Uterus (tissue), 2 donors: ENCODE data around the gene KIF1B.

ENCODE experiments used
- POLR2A ChIP-seq, 2 donors: fragments of 450-650 bp; IDR thresholded peaks; one replicate each; pipeline ENCODE4 v1.6.1; 2016; ENCODE audit warnings: antibody characterized with exemption in 2 of 2, mild to moderate bottlenecking in 1 of 2, moderate library complexity in 1 of 2
- TF ChIP-seq, protein P1 (sequence below), 4 experiments: fragments of 200-600 bp in 2 of 4; fragments of 450-650 bp in 2 of 4; sonication (generic) in 2 of 4; IDR thresholded peaks; one replicate each; pipeline ENCODE4 v1.5.1; 2016 to 2019; ENCODE audit warnings: antibody characterized with exemption in 4 of 4, mild to moderate bottlenecking in 2 of 4, moderate library complexity in 1 of 4

DNA sequence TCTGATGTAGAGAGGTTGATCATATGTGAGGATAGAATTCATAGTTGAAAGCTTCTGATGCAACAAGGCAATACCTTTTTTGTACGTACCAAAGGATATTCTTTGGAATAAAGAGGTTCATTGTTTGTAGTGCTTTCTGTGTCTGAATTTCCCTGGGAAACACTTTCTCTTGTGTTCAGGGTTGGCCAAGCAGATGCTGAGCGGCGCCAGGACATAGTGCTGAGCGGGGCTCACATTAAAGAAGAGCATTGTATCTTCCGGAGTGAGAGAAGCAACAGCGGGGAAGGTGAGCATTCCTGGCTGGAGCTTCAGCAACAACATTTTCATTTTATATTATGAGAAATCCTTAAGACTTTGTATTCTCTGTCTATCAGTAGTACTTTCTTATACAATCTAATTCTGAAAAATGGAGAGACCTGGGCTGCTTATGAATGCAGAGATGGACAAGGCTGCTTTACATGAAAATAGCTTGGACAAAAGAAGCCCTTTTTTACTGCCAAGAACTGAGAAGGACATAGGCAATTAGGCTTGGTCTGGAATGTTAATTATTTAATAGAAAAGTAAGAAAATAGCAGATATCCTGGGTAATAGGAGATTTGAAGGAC lies 85.2 kb downstream of the KIF1B start:
- TF ChIP-seq, protein P1, sequence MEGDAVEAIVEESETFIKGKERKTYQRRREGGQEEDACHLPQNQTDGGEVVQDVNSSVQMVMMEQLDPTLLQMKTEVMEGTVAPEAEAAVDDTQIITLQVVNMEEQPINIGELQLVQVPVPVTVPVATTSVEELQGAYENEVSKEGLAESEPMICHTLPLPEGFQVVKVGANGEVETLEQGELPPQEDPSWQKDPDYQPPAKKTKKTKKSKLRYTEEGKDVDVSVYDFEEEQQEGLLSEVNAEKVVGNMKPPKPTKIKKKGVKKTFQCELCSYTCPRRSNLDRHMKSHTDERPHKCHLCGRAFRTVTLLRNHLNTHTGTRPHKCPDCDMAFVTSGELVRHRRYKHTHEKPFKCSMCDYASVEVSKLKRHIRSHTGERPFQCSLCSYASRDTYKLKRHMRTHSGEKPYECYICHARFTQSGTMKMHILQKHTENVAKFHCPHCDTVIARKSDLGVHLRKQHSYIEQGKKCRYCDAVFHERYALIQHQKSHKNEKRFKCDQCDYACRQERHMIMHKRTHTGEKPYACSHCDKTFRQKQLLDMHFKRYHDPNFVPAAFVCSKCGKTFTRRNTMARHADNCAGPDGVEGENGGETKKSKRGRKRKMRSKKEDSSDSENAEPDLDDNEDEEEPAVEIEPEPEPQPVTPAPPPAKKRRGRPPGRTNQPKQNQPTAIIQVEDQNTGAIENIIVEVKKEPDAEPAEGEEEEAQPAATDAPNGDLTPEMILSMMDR (IDR thresholded peaks at IDR 0.05), result no peak
- TF ChIP-seq POLR2A (IDR thresholded peaks at IDR 0.05), result no peak
